MG63 (cell line): Measurements from ENCODE around the gene ABCA9. TPM values are rescaled to one million over a fixed set of nuclear protein-coding genes. Genes with fewer than 3 reads are reported as not detected.
A peak's percentile ranks its signal among the peaks of the same experiment; 100 is the strongest.
"Not testable (repeated sequence)": the region's sequence is repeated elsewhere in the genome, so short reads cannot be mapped to it uniquely, and the experiment has no call there.

ENCODE experiments used
- DNase-seq: peaks from one replicate; pipeline ENCODE4 v3.0.0-alpha.2; 2020
- H3K27me3 ChIP-seq: fragments of 250-450 bp; sonication (Bioruptor Pico); 2 replicates; pipeline ENCODE4 v1.5.1; 2020; ENCODE audit warnings: mild to moderate bottlenecking, moderate library complexity
- H3K36me3 ChIP-seq: fragments of 250-450 bp; sonication (Bioruptor Pico); 2 replicates; pipeline ENCODE4 v1.5.1; 2020; ENCODE audit warnings: mild to moderate bottlenecking, moderate library complexity
- H3K4me3 ChIP-seq: fragments of 250-450 bp; sonication (Bioruptor Pico); 2 replicates; pipeline ENCODE4 v1.5.1; 2020; ENCODE audit warnings: mild to moderate bottlenecking, moderate library complexity
- H3K9me3 ChIP-seq: fragments of 250-450 bp; sonication (Bioruptor Pico); 2 replicates; pipeline ENCODE4 v1.5.1; 2020; ENCODE audit warnings: mild to moderate bottlenecking, moderate library complexity
- total RNA-seq: library from RNA; depleted of rRNA; stranded (reverse); fragments of >200 nt; shearing (Covaris generic); gene quantifications from 2 replicates; pipeline ENCODE4 v1.2.3, GENCODE V29; 2014; ENCODE audit warnings: low replicate concordance

ABCA9 gene
- total RNA-seq, 1 experiment from 2014 or later: not detected

- not testable (repeated sequence) for DNase-seq, H3K4me3 ChIP-seq, H3K27me3 ChIP-seq, H3K9me3 ChIP-seq, H3K36me3 ChIP-seq
Observed at GRCh38 chr17:69004759-69005158, 56.0 kb downstream of the ABCA9 start.

DNA sequence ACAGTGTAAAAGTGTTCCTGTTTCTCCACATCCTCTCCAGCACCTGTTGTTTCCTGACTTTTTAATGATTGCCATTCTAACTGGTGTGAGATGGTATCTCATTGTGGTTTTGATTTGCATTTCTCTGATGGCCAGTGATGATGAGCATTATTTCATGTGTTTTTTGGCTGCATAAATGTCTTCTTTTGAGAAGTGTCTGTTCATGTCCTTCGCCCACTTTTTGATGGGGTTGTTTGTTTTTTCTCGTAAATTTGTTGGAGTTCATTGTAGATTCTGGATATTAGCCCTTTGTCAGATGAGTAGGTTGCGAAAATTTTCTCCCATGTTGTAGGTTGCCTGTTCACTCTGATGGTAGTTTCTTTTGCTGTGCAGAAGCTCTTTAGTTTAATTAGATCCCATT is 61.0 kb downstream of the ABCA9 start:
- DNase-seq, H3K36me3 ChIP-seq, H3K4me3 ChIP-seq, H3K27me3 ChIP-seq, H3K9me3 ChIP-seq: not testable (repeated sequence)

GRCh38 chr17:68993112-68993511 is 67.6 kb downstream of the ABCA9 start:
- peak; percentile 5 for DNase-seq
- Histone ChIP-seq H3K36me3 (no peaks in the 10 kb centered on the region), H3K4me3 (no peak overlapping the region), H3K27me3 (no peaks in the 10 kb centered on the region), H3K9me3 (no peaks in the 10 kb centered on the region)

DNA sequence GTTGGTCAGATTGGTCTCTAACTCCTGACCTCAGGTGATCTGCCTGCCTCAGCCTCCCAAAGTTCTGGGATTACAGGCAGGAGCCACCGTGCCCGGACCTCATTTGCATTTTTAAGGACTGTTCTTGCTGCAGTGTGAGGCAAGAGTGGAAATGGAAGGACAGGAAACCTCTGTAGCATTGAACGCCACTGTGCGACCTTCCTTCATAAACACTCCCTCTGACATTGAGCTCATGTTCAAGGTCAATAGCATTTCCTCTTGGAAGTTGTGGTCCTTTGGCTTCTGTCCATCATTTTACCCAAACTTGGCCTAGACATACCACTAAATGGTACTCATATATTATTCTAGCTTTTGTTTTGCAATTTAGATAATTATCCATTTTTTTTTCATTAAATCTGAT is 72.8 kb downstream of the ABCA9 start:
- H3K36me3 ChIP-seq: no peaks in the 10 kb centered on the region
- H3K4me3 ChIP-seq: no peak overlapping the region
- no peaks in the 10 kb centered on the region for H3K27me3 ChIP-seq
- H3K9me3 ChIP-seq: no peaks in the 10 kb centered on the region
- DNase-seq: no peak

- H3K4me3 ChIP-seq: no peak overlapping the region
Observed at GRCh38 chr17:68981288-68981687, 79.4 kb downstream of the ABCA9 start.

DNA sequence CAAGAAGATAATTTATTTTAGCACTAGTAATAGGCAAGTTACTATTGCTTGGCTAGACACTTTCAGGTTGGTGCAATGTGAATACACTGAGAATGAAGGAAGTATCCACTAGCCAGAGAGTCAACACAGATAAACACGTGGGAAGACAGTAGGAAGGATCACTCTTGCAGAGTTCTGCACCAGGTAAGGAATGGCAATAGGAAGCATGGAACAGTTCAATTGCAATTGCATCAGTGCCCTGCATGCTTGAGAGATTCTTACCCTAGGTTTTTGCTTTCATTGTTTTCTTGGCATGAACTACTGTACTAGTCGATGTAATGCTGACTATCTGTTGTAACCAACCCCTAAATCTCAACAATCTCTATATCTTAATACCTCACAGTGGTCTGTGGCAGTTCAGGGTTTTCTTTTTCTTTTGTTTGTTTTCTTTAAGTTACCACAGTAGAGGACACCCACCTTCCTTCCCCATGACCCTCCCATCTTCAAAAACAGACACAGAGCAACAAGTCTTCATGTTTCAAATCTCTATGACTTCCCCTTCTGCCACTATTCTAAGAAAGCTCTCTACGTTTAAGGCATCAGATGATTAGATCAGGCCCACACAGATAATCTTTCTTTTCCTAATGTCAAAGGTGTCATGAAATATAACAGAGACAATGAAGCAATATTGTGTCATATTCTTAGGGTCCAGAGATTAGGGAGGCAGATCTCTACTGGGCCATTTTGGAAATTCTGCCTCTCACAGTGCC is 87.5 kb downstream of the ABCA9 start:
- no peak for DNase-seq
- no peaks in the 10 kb centered on the region for H3K36me3 ChIP-seq

More at GRCh38 chr17:68981288-68981687, 79.4 kb downstream of the ABCA9 start:
- Histone ChIP-seq H3K27me3 (no peaks in the 10 kb centered on the region), H3K36me3 (no peaks in the 10 kb centered on the region), H3K9me3 (no peaks in the 10 kb centered on the region)
- DNase-seq: peak; percentile 64

GRCh38 chr17:68972119-68972704 is 88.5 kb downstream of the ABCA9 start:
- Histone ChIP-seq H3K9me3 (no peaks in the 10 kb centered on the region; the same call in 1 of the 2 replicates), H3K36me3 (no peaks in the 10 kb centered on the region), H3K4me3 (no peak overlapping the region), H3K27me3 (no peaks in the 10 kb centered on the region)
- DNase-seq: no peak

More for the DNA sequence above, 87.5 kb downstream of the ABCA9 start:
- H3K27me3 ChIP-seq: no peaks in the 10 kb centered on the region
- no peaks in the 10 kb centered on the region for H3K9me3 ChIP-seq
- no peak overlapping the region for H3K4me3 ChIP-seq

GRCh38 chr17:68969101-68969500 is 91.6 kb downstream of the ABCA9 start:
- Histone ChIP-seq H3K4me3 (no peak overlapping the region), H3K36me3 (no peaks in the 10 kb centered on the region), H3K9me3 (no peaks in the 10 kb centered on the region; the same call in 1 of the 2 replicates), H3K27me3 (no peaks in the 10 kb centered on the region)
- DNase-seq: no peak

DNA sequence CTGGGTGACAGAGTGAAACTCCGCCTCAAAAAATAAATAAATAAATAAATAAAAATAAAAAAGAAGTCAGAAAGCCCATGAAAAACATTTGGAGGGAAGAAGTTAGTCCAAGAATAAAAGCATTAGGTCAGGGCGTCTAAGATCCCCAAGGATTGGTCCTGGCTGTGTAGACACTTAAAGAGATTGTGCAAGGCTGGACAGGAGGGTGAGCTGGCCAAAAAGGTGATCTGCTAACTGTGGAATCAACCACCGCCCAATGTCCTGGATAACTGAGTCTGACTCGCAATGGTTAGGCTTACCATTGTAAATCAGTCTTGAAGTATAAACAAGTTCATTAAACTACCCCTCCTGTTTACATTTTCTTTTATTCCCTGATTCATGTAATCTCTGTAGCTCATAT is 96.8 kb downstream of the ABCA9 start:
- Histone ChIP-seq H3K27me3 (no peaks in the 10 kb centered on the region), H3K9me3 (no peaks in the 10 kb centered on the region; the same call in 1 of the 2 replicates), H3K36me3 (no peaks in the 10 kb centered on the region), H3K4me3 (no peak overlapping the region)
- DNase-seq: peak; percentile 66

- H3K9me3 ChIP-seq: no peaks in the 10 kb centered on the region
- no peak for DNase-seq
- no peaks in the 10 kb centered on the region for H3K27me3 ChIP-seq
- no peak overlapping the region for H3K4me3 ChIP-seq
- H3K36me3 ChIP-seq: no peaks in the 10 kb centered on the region
Observed at GRCh38 chr17:68961214-68961882, 99.4 kb downstream of the ABCA9 start.

DNA sequence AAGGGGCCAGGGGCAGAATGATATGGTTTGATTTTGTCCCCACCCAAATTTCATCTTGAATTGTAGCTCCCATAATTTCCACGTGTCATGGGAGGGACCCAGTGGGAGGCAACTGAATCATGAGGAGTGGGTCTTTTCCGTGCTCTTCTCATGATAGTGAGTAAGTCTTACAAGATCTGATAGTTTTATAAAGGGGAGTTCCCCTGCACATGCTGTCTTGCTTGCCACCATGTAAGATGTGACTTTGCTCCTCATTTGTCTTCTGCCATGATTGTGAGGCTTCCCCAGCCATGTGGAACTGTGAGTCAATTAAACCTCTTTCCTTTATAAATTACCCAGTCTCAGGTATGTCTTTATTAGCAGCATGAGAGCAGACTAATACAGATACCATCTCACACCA is 101.6 kb downstream of the ABCA9 start:
- H3K27me3 ChIP-seq, H3K36me3 ChIP-seq, H3K4me3 ChIP-seq, DNase-seq, H3K9me3 ChIP-seq: not testable (repeated sequence)

GRCh38 chr17:68957944-68958343 is 102.8 kb downstream of the ABCA9 start:
- no peaks in the 10 kb centered on the region for H3K36me3 ChIP-seq
- no peak for DNase-seq
- no peaks in the 10 kb centered on the region for H3K27me3 ChIP-seq
- H3K9me3 ChIP-seq: no peaks in the 10 kb centered on the region
- H3K4me3 ChIP-seq: no peak overlapping the region

- H3K36me3 ChIP-seq: no peaks in the 10 kb centered on the region
- H3K4me3 ChIP-seq: peak within 1 kb of the TSS; percentile 30
- DNase-seq: peak; percentile 79
Observed at GRCh38 chr17:68955181-68955841, 105.4 kb downstream of the ABCA9 start, which contains the start of gene ABCA8. TSS of gene ABCA8 (minus strand) at chr17:68955392. CDS start at chr17:68942034, 13,358 bp downstream.

GRCh38 chr17:68954146-68954896 is 106.4 kb downstream of the ABCA9 start:
- Histone ChIP-seq H3K36me3 (no peaks in the 10 kb centered on the region), H3K9me3 (no peaks in the 10 kb centered on the region), H3K27me3 (no peaks in the 10 kb centered on the region), H3K4me3 (peak overlapping the region; percentile 30)
- no peak for DNase-seq

More at GRCh38 chr17:68955181-68955841, 105.4 kb downstream of the ABCA9 start, which contains the start of gene ABCA8:
- no peaks in the 10 kb centered on the region for H3K27me3 ChIP-seq
- no peaks in the 10 kb centered on the region for H3K9me3 ChIP-seq

- Histone ChIP-seq H3K36me3 (no peaks in the 10 kb centered on the region), H3K4me3 (no peak overlapping the region), H3K9me3 (no peaks in the 10 kb centered on the region), H3K27me3 (no peaks in the 10 kb centered on the region)
- no peak for DNase-seq
Observed at GRCh38 chr17:68953340-68953997, 107.3 kb downstream of the ABCA9 start.

- H3K36me3 ChIP-seq: no peaks in the 10 kb centered on the region
- H3K9me3 ChIP-seq: no peaks in the 10 kb centered on the region
- no peaks in the 10 kb centered on the region for H3K27me3 ChIP-seq
- no peak for DNase-seq
- H3K4me3 ChIP-seq: no peak overlapping the region
Observed at GRCh38 chr17:68950725-68951124, 110.0 kb downstream of the ABCA9 start.
